WTC11 (cell line): ENCODE measurements around the gene ZNF175. TPM values are rescaled to one million over a fixed set of nuclear protein-coding genes. Genes with fewer than 3 reads are reported as not detected.

Experiments
- ATAC-seq: fragments of 200-7000 bp; cut with Tn5 transposase; 2 replicates; pipeline ENCODE4 v1.10.0; 2021; ENCODE audit warnings: mild to moderate bottlenecking, moderate library complexity
- CTCF ChIA-PET: fragments of 300-600 bp; sonication (Branson Sonifier 250); formaldehyde crosslinking; loops from one replicate; lab custom pipeline; 2021; ENCODE audit warnings: antibody characterized with exemption; lab: Charles Lee
- POLR2A ChIA-PET: fragments of 350-600 bp; sonication (Branson Sonifier 250); formaldehyde crosslinking; loops from one replicate; lab custom pipeline; 2021; ENCODE audit warnings: antibody characterized with exemption; lab: Charles Lee
- DNase-seq: peaks from one replicate; pipeline ENCODE4 v3.0.0; 2021; ENCODE audit warnings: low spot score
- H3K27ac Mint-ChIP-seq: 2 replicates; pipeline ENCODE4 v1.8.0; 2021; ENCODE audit warnings: mixed read lengths
- H3K27me3 Mint-ChIP-seq: 2 replicates; pipeline ENCODE4 v1.8.0; 2021; ENCODE audit warnings: low read depth, mild to moderate bottlenecking, moderate library complexity, mixed read lengths
- H3K36me3 Mint-ChIP-seq: 2 replicates; pipeline ENCODE4 v1.8.0; 2021; ENCODE audit warnings: mixed read lengths
- H3K4me1 Mint-ChIP-seq: 2 replicates; pipeline ENCODE4 v1.8.0; 2022; ENCODE audit warnings: mixed read lengths
- H3K4me3 Mint-ChIP-seq: 2 replicates; pipeline ENCODE4 v1.8.0; 2021; ENCODE audit warnings: mild to moderate bottlenecking, moderate library complexity, mixed read lengths
- H3K9me3 Mint-ChIP-seq: 2 replicates; pipeline ENCODE4 v1.8.0; 2021; ENCODE audit warnings: mixed read lengths
- ATF1 ChIP-seq: sonication (generic); formaldehyde crosslinking; IDR thresholded peaks from 2 replicates; pipeline ENCODE4 v1.8.1; 2023; ENCODE audit warnings: mild to moderate bottlenecking, moderate library complexity, missing genetic modification reagents
- CBFB ChIP-seq: sonication (generic); formaldehyde crosslinking; IDR thresholded peaks from 2 replicates; pipeline ENCODE4 v1.8.1; 2022; ENCODE audit warnings: mild to moderate bottlenecking, low read depth, missing genetic modification reagents
- CREB1 ChIP-seq: sonication (generic); formaldehyde crosslinking; IDR thresholded peaks from 2 replicates; pipeline ENCODE4 v1.8.0; 2023; ENCODE audit warnings: mild to moderate bottlenecking, missing genetic modification reagents
- E2F4 ChIP-seq: sonication (generic); formaldehyde crosslinking; IDR thresholded peaks from 2 replicates; pipeline ENCODE4 v1.8.1; 2022; ENCODE audit warnings: low read depth, mild to moderate bottlenecking, moderate library complexity, missing genetic modification reagents, borderline replicate concordance
- FOXP1 ChIP-seq: sonication (generic); formaldehyde crosslinking; IDR thresholded peaks from 2 replicates; pipeline ENCODE4 v1.8.0; 2022; ENCODE audit warnings: missing genetic modification reagents, mild to moderate bottlenecking, moderate library complexity, borderline replicate concordance
- GABPB1 ChIP-seq: sonication (generic); formaldehyde crosslinking; IDR thresholded peaks from 2 replicates; pipeline ENCODE4 v1.8.1; 2023; ENCODE audit warnings: mild to moderate bottlenecking, missing genetic modification reagents
- GRHL2 ChIP-seq: fragments of 250-450 bp; sonication (Bioruptor Pico); IDR thresholded peaks from 2 replicates; pipeline ENCODE4 v1.8.0; 2022; ENCODE audit warnings: mild to moderate bottlenecking, moderate library complexity; ENCODE audit not compliant: insufficient replicate concordance, severe bottlenecking
- GTF2I ChIP-seq: fragments of 250-450 bp; sonication (Bioruptor Pico); conservative IDR thresholded peaks from 2 replicates; pipeline ENCODE4 v1.4.0; 2021; ENCODE audit warnings: mild to moderate bottlenecking
- IRF1 ChIP-seq: sonication (generic); formaldehyde crosslinking; IDR thresholded peaks from 2 replicates; pipeline ENCODE4 v1.8.0; 2023; ENCODE audit warnings: missing genetic modification reagents
- KAT7 ChIP-seq: sonication (generic); formaldehyde crosslinking; IDR thresholded peaks from 2 replicates; pipeline ENCODE4 v1.8.1; 2023; ENCODE audit warnings: missing genetic modification reagents, mild to moderate bottlenecking, borderline replicate concordance
- NFATC4 ChIP-seq: fragments of 250-450 bp; sonication (Bioruptor Pico); IDR thresholded peaks from 2 replicates; pipeline ENCODE4 v1.9.0; 2021; ENCODE audit warnings: mild to moderate bottlenecking
- NR2C2 ChIP-seq: sonication (generic); formaldehyde crosslinking; IDR thresholded peaks from 2 replicates; pipeline ENCODE4 v1.8.0; 2022; ENCODE audit warnings: mild to moderate bottlenecking, missing genetic modification reagents
- NR3C1 ChIP-seq: sonication (generic); formaldehyde crosslinking; conservative IDR thresholded peaks from 2 replicates; pipeline ENCODE4 v1.8.1; 2023; ENCODE audit warnings: low read depth, mild to moderate bottlenecking, missing genetic modification reagents
- OVOL2 ChIP-seq: fragments of 250-450 bp; sonication (Bioruptor Pico); IDR thresholded peaks from 2 replicates; pipeline ENCODE4 v1.9.0; 2021; ENCODE audit warnings: mild to moderate bottlenecking, borderline replicate concordance
- PREB ChIP-seq: sonication (generic); formaldehyde crosslinking; IDR thresholded peaks from 2 replicates; pipeline ENCODE4 v1.8.1; 2022; ENCODE audit warnings: mild to moderate bottlenecking, missing genetic modification reagents, moderate library complexity, borderline replicate concordance
- TEAD1 ChIP-seq: sonication (generic); formaldehyde crosslinking; IDR thresholded peaks from 2 replicates; pipeline ENCODE4 v1.8.0; 2022; ENCODE audit warnings: mild to moderate bottlenecking, missing genetic modification reagents
- ZNF138 ChIP-seq: sonication (generic); formaldehyde crosslinking; conservative IDR thresholded peaks from 2 replicates; pipeline ENCODE4 v1.8.1; 2022; ENCODE audit warnings: mild to moderate bottlenecking, moderate library complexity, missing genetic modification reagents
- ZNF219 ChIP-seq: sonication (generic); formaldehyde crosslinking; IDR thresholded peaks from 2 replicates; pipeline ENCODE4 v1.8.0; 2023; ENCODE audit warnings: missing genetic modification reagents, mild to moderate bottlenecking, borderline replicate concordance
- ZNF281 ChIP-seq: sonication (generic); formaldehyde crosslinking; IDR thresholded peaks from 2 replicates; pipeline ENCODE4 v1.8.0; 2023; ENCODE audit warnings: mild to moderate bottlenecking, missing genetic modification reagents
- ZNF396 ChIP-seq: fragments of 250-450 bp; sonication (Bioruptor Pico); IDR thresholded peaks from 2 replicates; pipeline ENCODE4 v1.8.0; 2021; ENCODE audit warnings: mild to moderate bottlenecking, moderate library complexity, borderline replicate concordance
- ZNF416 ChIP-seq: fragments of 250-450 bp; sonication (Bioruptor Pico); IDR thresholded peaks from 2 replicates; pipeline ENCODE4 v1.9.0; 2021; ENCODE audit warnings: mild to moderate bottlenecking, inconsistent platforms
- ZNF425 ChIP-seq: fragments of 250-450 bp; sonication (Bioruptor Pico); conservative IDR thresholded peaks from 2 replicates; pipeline ENCODE4 v1.9.0; 2021; ENCODE audit warnings: mild to moderate bottlenecking
- ZNF512 ChIP-seq: sonication (generic); formaldehyde crosslinking; IDR thresholded peaks from 2 replicates; pipeline ENCODE4 v1.8.1; 2022; ENCODE audit warnings: missing genetic modification reagents, borderline replicate concordance
- total RNA-seq: library from RNA; stranded (reverse); gene quantifications from 3 replicates; pipeline ENCODE4 v1.2.3, GENCODE V29; 2021
- TF ChIP-seq, protein P1 (sequence below): fragments of 250-450 bp; sonication (Bioruptor Pico); IDR thresholded peaks from 2 replicates; pipeline ENCODE4 v1.9.0; 2021; ENCODE audit warnings: moderate library complexity, mild to moderate bottlenecking, inconsistent platforms, borderline replicate concordance

The ZNF175 gene
- total RNA-seq, 1 experiment from 2014 or later: 10.9 TPM

- ATAC-seq: peak; percentile 95
- Mint-ChIP-seq H3K4me3 (no peak overlapping the region), H3K36me3 (no peaks in the 10 kb centered on the region), H3K27ac (no peak overlapping the region), H3K9me3 (peaks cover 6% of the 10 kb centered on the region), H3K4me1 (no peaks in the 10 kb centered on the region), H3K27me3 (peaks cover 64% of the 10 kb centered on the region)
- CTCF ChIA-PET: interaction anchor here (0.5 to 1.6 kb wide), 24 partner anchors 13 to 846 kb away, joined by 3 to 25 read pairs (median 4); no protein-coding TSS in a partner anchor
- peak; percentile 98 for DNase-seq
- POLR2A ChIA-PET: interaction anchor here (0.6 kb wide), 1 partner anchor 101 kb away, joined by 3 read pairs; no protein-coding TSS in a partner anchor
- no peak for TF ChIP-seq ZNF512 (CRISPR knock-in tag)
- TF ChIP-seq NR2C2 (CRISPR knock-in tag): peak; percentile 63
- peak; percentile 87 for TF ChIP-seq CREB1
- peak; percentile 88 for TF ChIP-seq IRF1
- TF ChIP-seq KAT7 (CRISPR knock-in tag): 0 out of 2 replicates have a peak, but pooled peaks have one; percentile 87
- peak; percentile 86; the same call in 1 of the 2 replicates for TF ChIP-seq ATF1 (CRISPR knock-in tag)
- TF ChIP-seq ZNF219: peak; percentile 91
- TF ChIP-seq PREB: peak; percentile 90; the same call in 1 of the 2 replicates
- TF ChIP-seq CBFB (CRISPR knock-in tag): no peak
- TF ChIP-seq NFATC4: no peak
- TF ChIP-seq GTF2I (CRISPR knock-in tag): no peak
- no peak for TF ChIP-seq GRHL2 (CRISPR knock-in tag)
- peak; percentile 95 for TF ChIP-seq FOXP1 (CRISPR knock-in tag)
- no peak for TF ChIP-seq ZNF396 (CRISPR knock-in tag)
- peak; percentile 60 for TF ChIP-seq E2F4 (CRISPR knock-in tag)
- TF ChIP-seq, protein P1, sequence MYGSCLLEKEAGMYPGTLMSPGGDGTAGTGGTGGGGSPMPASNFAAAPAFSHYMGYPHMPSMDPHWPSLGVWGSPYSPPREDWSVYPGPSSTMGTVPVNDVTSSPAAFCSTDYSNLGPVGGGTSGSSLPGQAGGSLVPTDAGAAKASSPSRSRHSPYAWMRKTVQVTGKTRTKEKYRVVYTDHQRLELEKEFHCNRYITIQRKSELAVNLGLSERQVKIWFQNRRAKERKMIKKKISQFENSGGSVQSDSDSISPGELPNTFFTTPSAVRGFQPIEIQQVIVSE (CRISPR knock-in tag): no peak
- no peak for TF ChIP-seq NR3C1 (CRISPR knock-in tag)
- TF ChIP-seq ZNF281 (CRISPR knock-in tag): peak; percentile 92
- peak; percentile 97 for TF ChIP-seq TEAD1
- no peak for TF ChIP-seq OVOL2
- peak; percentile 59 for TF ChIP-seq GABPB1 (CRISPR knock-in tag)
- no peak for TF ChIP-seq ZNF138 (CRISPR knock-in tag)
- TF ChIP-seq ZNF416 (CRISPR knock-in tag): no peak
- no peak for TF ChIP-seq ZNF425 (CRISPR knock-in tag)
These were observed 37.0 kb downstream of the ZNF175 start for GRCh38 chr19:51607920-51608562.
